Liver (tissue), 3 donors: ENCODE data around the gene SPTSSA.

Experiments
- EGR1 ChIP-seq, 2 donors: IDR thresholded peaks; 2 replicates each; pipeline ENCODE4 v1.6.1; 2016 to 2018; ENCODE audit warnings: antibody characterized with exemption in 2 of 2, low read depth in 2 of 2
- FOXA2 ChIP-seq: IDR thresholded peaks from 2 replicates; pipeline ENCODE4 v1.6.1; 2016; ENCODE audit warnings: antibody characterized with exemption
- GABPA ChIP-seq, 2 donors: IDR thresholded peaks in 1 of 2; conservative IDR thresholded peaks in 1 of 2; 2 replicates each; pipeline ENCODE4 v1.6.1; 2016; ENCODE audit warnings: antibody characterized with exemption in 2 of 2, mild to moderate bottlenecking in 1 of 2, moderate library complexity in 1 of 2
- JUND ChIP-seq, 2 donors: IDR thresholded peaks; 2 replicates each; pipeline ENCODE4 v1.6.1; 2016; ENCODE audit warnings: antibody characterized with exemption in 2 of 2
- MAX ChIP-seq: IDR thresholded peaks from 2 replicates; pipeline ENCODE4 v1.6.1; 2016; ENCODE audit warnings: antibody characterized with exemption
- RAD21 ChIP-seq, 2 donors: IDR thresholded peaks; 2 replicates each; pipeline ENCODE4 v1.6.1; 2016; ENCODE audit warnings: antibody characterized with exemption in 2 of 2, mild to moderate bottlenecking in 2 of 2
- REST ChIP-seq: IDR thresholded peaks from 2 replicates; pipeline ENCODE4 v1.6.1; 2016; ENCODE audit warnings: antibody characterized with exemption, mild to moderate bottlenecking
- SP1 ChIP-seq: IDR thresholded peaks from 2 replicates; pipeline ENCODE4 v1.6.1; 2018; ENCODE audit warnings: antibody characterized with exemption, mild to moderate bottlenecking
- TAF1 ChIP-seq: conservative IDR thresholded peaks from 2 replicates; pipeline ENCODE4 v1.6.1; 2016; ENCODE audit warnings: antibody characterized with exemption, mild to moderate bottlenecking
- YY1 ChIP-seq: IDR thresholded peaks from 2 replicates; pipeline ENCODE4 v1.6.1; 2016; ENCODE audit warnings: antibody characterized with exemption, mild to moderate bottlenecking
- TF ChIP-seq, protein P1 (sequence below): fragments of 150-350 bp; IDR thresholded peaks from 2 replicates; pipeline ENCODE4 v1.5.1; 2017; ENCODE audit warnings: improper control_type of control experiment, low read depth, low read length; ENCODE audit not compliant: missing input control
- donor health status: healthy.
- donor health status: healthy.

- TF ChIP-seq, protein P1, sequence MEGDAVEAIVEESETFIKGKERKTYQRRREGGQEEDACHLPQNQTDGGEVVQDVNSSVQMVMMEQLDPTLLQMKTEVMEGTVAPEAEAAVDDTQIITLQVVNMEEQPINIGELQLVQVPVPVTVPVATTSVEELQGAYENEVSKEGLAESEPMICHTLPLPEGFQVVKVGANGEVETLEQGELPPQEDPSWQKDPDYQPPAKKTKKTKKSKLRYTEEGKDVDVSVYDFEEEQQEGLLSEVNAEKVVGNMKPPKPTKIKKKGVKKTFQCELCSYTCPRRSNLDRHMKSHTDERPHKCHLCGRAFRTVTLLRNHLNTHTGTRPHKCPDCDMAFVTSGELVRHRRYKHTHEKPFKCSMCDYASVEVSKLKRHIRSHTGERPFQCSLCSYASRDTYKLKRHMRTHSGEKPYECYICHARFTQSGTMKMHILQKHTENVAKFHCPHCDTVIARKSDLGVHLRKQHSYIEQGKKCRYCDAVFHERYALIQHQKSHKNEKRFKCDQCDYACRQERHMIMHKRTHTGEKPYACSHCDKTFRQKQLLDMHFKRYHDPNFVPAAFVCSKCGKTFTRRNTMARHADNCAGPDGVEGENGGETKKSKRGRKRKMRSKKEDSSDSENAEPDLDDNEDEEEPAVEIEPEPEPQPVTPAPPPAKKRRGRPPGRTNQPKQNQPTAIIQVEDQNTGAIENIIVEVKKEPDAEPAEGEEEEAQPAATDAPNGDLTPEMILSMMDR, result no peak
- no peak for TF ChIP-seq RAD21 (IDR thresholded peaks at IDR 0.05)
- no peak for TF ChIP-seq EGR1 (IDR thresholded peaks at IDR 0.05; ENCODE audit: low read depth in 2 of 2)
- TF ChIP-seq MAX, result no peak
- no peak for TF ChIP-seq REST
- no peak for TF ChIP-seq SP1
- no peak for TF ChIP-seq TAF1
- no peak for TF ChIP-seq JUND (IDR thresholded peaks at IDR 0.05)
- TF ChIP-seq YY1, result no peak
- TF ChIP-seq GABPA (IDR thresholded peaks at IDR 0.05 in 1 of 2, conservative IDR thresholded peaks at IDR 0.05 in 1 of 2), result no peak
- TF ChIP-seq FOXA2, result no peak
These were observed 17.7 kb upstream of the SPTSSA start for GRCh38 chr14:34479694-34480093.
